Measurements from ENCODE around the gene GLT1D1.

Gene GLT1D1

GRCh38 chr12:128982933-128983332 is 129.7 kb downstream of the GLT1D1 start:
- TF ChIP-seq CTCF (IDR thresholded peaks at IDR 0.05; ENCODE audit: borderline replicate concordance, control extremely low read depth, extremely low read depth, insufficient read depth, missing control alignments), result no peak
- DNase-seq (ENCODE audit: low spot score), result no peak
- in situ Hi-C loops (cut with MboI; ENCODE audit: low sequenced_read_pairs, unreplicated experiment), result no loop called here

- in situ Hi-C loops (cut with MboI; ENCODE audit: low sequenced_read_pairs, unreplicated experiment), result no loop called here
- TF ChIP-seq CTCF (IDR thresholded peaks at IDR 0.05; ENCODE audit: borderline replicate concordance, control extremely low read depth, extremely low read depth, insufficient read depth, missing control alignments), result no peak
- DNase-seq (ENCODE audit: low spot score), result no peak
These were observed 130.1 kb downstream of the GLT1D1 start for GRCh38 chr12:128983371-128983770.

- in situ Hi-C loops (cut with MboI; ENCODE audit: low sequenced_read_pairs, unreplicated experiment), result no loop called here
- DNase-seq (ENCODE audit: low spot score), result no peak
- no peak for TF ChIP-seq CTCF (IDR thresholded peaks at IDR 0.05; ENCODE audit: borderline replicate concordance, control extremely low read depth, extremely low read depth, insufficient read depth, missing control alignments)
These were observed 133.7 kb downstream of the GLT1D1 start for GRCh38 chr12:128986957-128987356.

GRCh38 chr12:128989287-128989686 is 136.0 kb downstream of the GLT1D1 start:
- in situ Hi-C loops (cut with MboI; ENCODE audit: low sequenced_read_pairs, unreplicated experiment), result no loop called here
- TF ChIP-seq CTCF (IDR thresholded peaks at IDR 0.05; ENCODE audit: borderline replicate concordance, control extremely low read depth, extremely low read depth, insufficient read depth, missing control alignments), result no peak
- DNase-seq (ENCODE audit: low spot score), result no peak

GRCh38 chr12:128991716-128992115 is 138.4 kb downstream of the GLT1D1 start:
- in situ Hi-C loops (cut with MboI; ENCODE audit: low sequenced_read_pairs, unreplicated experiment), result no loop called here
- no peak for DNase-seq (ENCODE audit: low spot score)
- TF ChIP-seq CTCF (IDR thresholded peaks at IDR 0.05; ENCODE audit: borderline replicate concordance, control extremely low read depth, extremely low read depth, insufficient read depth, missing control alignments), result no peak

- TF ChIP-seq CTCF (IDR thresholded peaks at IDR 0.05; ENCODE audit: borderline replicate concordance, control extremely low read depth, extremely low read depth, insufficient read depth, missing control alignments), result no peak
- DNase-seq (ENCODE audit: low spot score), result no peak
- in situ Hi-C loops (cut with MboI; ENCODE audit: low sequenced_read_pairs, unreplicated experiment), result no loop called here
These were observed 138.8 kb downstream of the GLT1D1 start for GRCh38 chr12:128992116-128992515.

- no peak for TF ChIP-seq CTCF (IDR thresholded peaks at IDR 0.05; ENCODE audit: borderline replicate concordance, control extremely low read depth, extremely low read depth, insufficient read depth, missing control alignments)
- no peak for DNase-seq (ENCODE audit: low spot score)
- in situ Hi-C loops (cut with MboI; ENCODE audit: low sequenced_read_pairs, unreplicated experiment), result no loop called here
These were observed 139.3 kb downstream of the GLT1D1 start for GRCh38 chr12:128992550-128992949.
